IMR-90 (cell line): ENCODE data around the gene MEX3A. TPM values are rescaled to one million over a fixed set of nuclear protein-coding genes. Genes with fewer than 3 reads are reported as not detected.

Experiments
- ATAC-seq: fragments of 200-7000 bp; cut with Tn5 transposase; 2 replicates; pipeline ENCODE4 v1.9.1; 2020; ENCODE audit warnings: low read depth, mild to moderate bottlenecking, moderate library complexity
- BruUV-seq: library from RNA; stranded (reverse); fragments of 400-500 nt; replicated peaks from 2 replicates; lab custom pipeline; 2021; lab: Mats Ljungman, UMichigan
- CTCF ChIA-PET: fragments of 300-600 bp; formaldehyde crosslinking; extraction: SDS; loops from one replicate; lab custom pipeline; 2021; ENCODE audit warnings: antibody characterized with exemption; lab: Yijun Ruan, JAX
- POLR2A ChIA-PET: fragments of 300-600 bp; sonication (Branson Sonifier 250); formaldehyde crosslinking; loops from one replicate; lab custom pipeline; 2022; ENCODE audit warnings: antibody characterized with exemption; ENCODE audit not compliant: unreplicated experiment; lab: Charles Lee
- DNase-seq: peaks from one replicate; pipeline ENCODE4 v3.0.0; 2013
- H2AFZ ChIP-seq: replicated peaks from 2 replicates; pipeline ENCODE3; 2013; ENCODE audit warnings: low read length, mild to moderate bottlenecking; ENCODE audit not compliant: poor library complexity
- H2AK5ac ChIP-seq: 2 replicates; pipeline ENCODE4 v1.6.1; 2013; ENCODE audit warnings: low read depth, low read length, inconsistent platforms
- H2AK9ac ChIP-seq: replicated peaks from 2 replicates; pipeline ENCODE3; 2013; ENCODE audit warnings: mild to moderate bottlenecking, low read depth, low read length, moderate library complexity; ENCODE audit not compliant: poor library complexity
- H2BK120ac ChIP-seq: 2 replicates; pipeline ENCODE4 v1.6.1; 2013; ENCODE audit warnings: low read depth, low read length, inconsistent platforms
- H2BK15ac ChIP-seq: 3 replicates; pipeline ENCODE4 v1.6.1; 2013; ENCODE audit warnings: low read depth, low read length, inconsistent platforms
- H2BK20ac ChIP-seq: 2 replicates; pipeline ENCODE4 v1.6.1; 2013; ENCODE audit warnings: low read depth, mild to moderate bottlenecking, inconsistent platforms, low read length, moderate library complexity
- H2BK5ac ChIP-seq: 2 replicates; pipeline ENCODE4 v1.6.1; 2013; ENCODE audit warnings: mild to moderate bottlenecking, low read depth, low read length, inconsistent platforms; ENCODE audit not compliant: poor library complexity, severe bottlenecking
- H3K14ac ChIP-seq: replicated peaks from 2 replicates; pipeline ENCODE4 v1.6.1; 2013; ENCODE audit warnings: low read depth, low read length, inconsistent platforms
- H3K18ac ChIP-seq: 2 replicates; pipeline ENCODE4 v1.6.1; 2013; ENCODE audit warnings: low read depth, low read length, control low read depth
- H3K23ac ChIP-seq: 2 replicates; pipeline ENCODE4 v1.6.1; 2013; ENCODE audit warnings: low read depth, low read length, inconsistent platforms
- H3K27ac ChIP-seq: 2 replicates; pipeline ENCODE4 v1.5.1; 2013; ENCODE audit warnings: mild to moderate bottlenecking, control low read depth, low read length; ENCODE audit not compliant: insufficient read depth
- H3K27me3 ChIP-seq: 2 replicates; pipeline ENCODE4 v1.6.1; 2013; ENCODE audit warnings: low read length; ENCODE audit not compliant: control insufficient read depth, insufficient read depth
- H3K36me3 ChIP-seq: 2 replicates; pipeline ENCODE4 v1.6.1; 2013; ENCODE audit warnings: low read length, mixed read lengths; ENCODE audit not compliant: control insufficient read depth, insufficient read depth
- H3K4ac ChIP-seq: 2 replicates; pipeline ENCODE4 v1.6.1; 2013; ENCODE audit warnings: low read depth, low read length, inconsistent platforms
- H3K4me1 ChIP-seq: 2 replicates; pipeline ENCODE4 v1.6.1; 2013; ENCODE audit warnings: low read length, mixed read lengths; ENCODE audit not compliant: control insufficient read depth, insufficient read depth
- H3K4me2 ChIP-seq: 2 replicates; pipeline ENCODE4 v1.6.1; 2013; ENCODE audit warnings: low read depth, mild to moderate bottlenecking, control low read depth, low read length, moderate library complexity
- H3K4me3 ChIP-seq: 2 replicates; pipeline ENCODE4 v1.5.1; 2013; ENCODE audit warnings: low read depth, mild to moderate bottlenecking, control low read depth, low read length, moderate library complexity; ENCODE audit not compliant: insufficient read depth
- H3K56ac ChIP-seq: 2 replicates; pipeline ENCODE4 v1.6.1; 2013; ENCODE audit warnings: low read length, inconsistent platforms; ENCODE audit not compliant: insufficient read depth; ENCODE audit errors: extremely low read depth
- H3K79me1 ChIP-seq, 2 experiments: 2 replicates each; pipeline ENCODE4 v1.6.1; 2013; ENCODE audit warnings: low read length in 2 of 2, inconsistent platforms in 1 of 2, low read depth in 1 of 2
- H3K9ac ChIP-seq: 2 replicates; pipeline ENCODE4 v1.6.1; 2013; ENCODE audit warnings: low read depth, low read length, control low read depth
- H3K9me1 ChIP-seq: 2 replicates; pipeline ENCODE4 v1.6.1; 2013; ENCODE audit warnings: low read length, inconsistent platforms; ENCODE audit not compliant: insufficient read depth
- H3K9me3 ChIP-seq: 2 replicates; pipeline ENCODE4 v1.6.1; 2013; ENCODE audit warnings: low read length; ENCODE audit not compliant: control insufficient read depth, insufficient read depth
- H4K20me1 ChIP-seq: 2 replicates; pipeline ENCODE4 v1.6.1; 2013; ENCODE audit warnings: low read length, inconsistent platforms; ENCODE audit not compliant: insufficient read depth
- H4K5ac ChIP-seq: 2 replicates; pipeline ENCODE4 v1.6.1; 2013; ENCODE audit warnings: mild to moderate bottlenecking, low read depth, low read length, control low read depth
- H4K8ac ChIP-seq, 2 experiments: 2 replicates each; pipeline ENCODE4 v1.6.1; 2013; ENCODE audit warnings: low read depth in 2 of 2, low read length in 2 of 2, control low read depth in 1 of 2, inconsistent platforms in 1 of 2
- H4K91ac ChIP-seq: 2 replicates; pipeline ENCODE4 v1.6.1; 2013; ENCODE audit warnings: low read depth, low read length, inconsistent platforms; ENCODE audit not compliant: insufficient read depth
- CTCF ChIP-seq: conservative IDR thresholded peaks from 2 replicates; pipeline ENCODE4 v1.5.1; 2012; ENCODE audit warnings: mild to moderate bottlenecking, low read depth, low read length, improper control_type of control experiment
- ELK1 ChIP-seq: fragments of 150-350 bp; IDR thresholded peaks from 2 replicates; pipeline ENCODE4 v1.6.1; 2016; ENCODE audit warnings: low read depth, mild to moderate bottlenecking, low read length, moderate library complexity, borderline replicate concordance
- FOS ChIP-seq: fragments of 150-350 bp; IDR thresholded peaks from 2 replicates; pipeline ENCODE4 v1.6.1; 2016; ENCODE audit warnings: low read depth, low read length
- MAZ ChIP-seq: IDR thresholded peaks from 2 replicates; pipeline ENCODE4 v1.6.1; 2012; ENCODE audit warnings: low read depth, mild to moderate bottlenecking, low read length, improper control_type of control experiment, moderate library complexity, borderline replicate concordance
- MXI1 ChIP-seq: IDR thresholded peaks from 2 replicates; pipeline ENCODE4 v1.6.1; 2012; ENCODE audit warnings: low read depth, mild to moderate bottlenecking, low read length, moderate library complexity, borderline replicate concordance
- POLR2A ChIP-seq: IDR thresholded peaks from 2 replicates; pipeline ENCODE4 v1.6.1; 2012; ENCODE audit warnings: mild to moderate bottlenecking, low read depth, low read length
- RAD21 ChIP-seq: IDR thresholded peaks from 2 replicates; pipeline ENCODE4 v1.6.1; 2012; ENCODE audit warnings: low read length, improper control_type of control experiment
- WGBS, 2 experiments: methylation state at CpG; one replicate each; pipeline versions ENCODE4 v1.1.5 to v1.1.7; 2013; ENCODE audit warnings: missing lambda C conversion rate in 2 of 2; ENCODE audit not compliant: insufficient read length in 1 of 2; ENCODE audit errors: extremely low coverage in 2 of 2; 5-methylcytosine and 5-hydroxymethylcytosine counted together
- dilution Hi-C: fragments of 300-500 bp; cut with HindIII; formaldehyde crosslinking; loops from one replicate; pipeline ENCODE4 v1.14.3; 2018; ENCODE audit warnings: low sequenced_read_pairs; ENCODE audit not compliant: unreplicated experiment
- in situ Hi-C: fragments of 300-500 bp; cut with MboI; formaldehyde crosslinking; loops from 3 replicates; pipeline ENCODE4 v1.14.3; 2019; ENCODE audit warnings: low sequenced_read_pairs, inconsistent platforms, mixed read lengths
- intact Hi-C: fragments of 100-400 bp; cut with micrococcal nuclease; formaldehyde crosslinking; loops from 2 replicates; pipeline ENCODE4 v1.10.0; 2022
- polyA plus RNA-seq, 3 experiments: library from polyadenylated mRNA; depleted of rRNA; stranded (reverse); fragments of >200 nt; gene quantifications; 2 replicates each; pipeline ENCODE4 v1.2.3, GENCODE V29; 2012; ENCODE audit warnings: low replicate concordance in 1 of 3
- total RNA-seq: library from RNA; depleted of rRNA; stranded (reverse); fragments of >200 nt; gene quantifications from 2 replicates; pipeline ENCODE4 v1.2.3, GENCODE V29; 2012

Gene MEX3A
- total and polyA plus RNA-seq, 2 of the 4 experiments (the other 2 are of a cell fraction): 2.3 to 9.0 TPM

- peaks cover 23% of the 10 kb centered on the region for H3K4me1 ChIP-seq
- peaks cover 7% of the 10 kb centered on the region for H4K20me1 ChIP-seq
- H2AK5ac ChIP-seq: no peak overlapping the region
- no peak overlapping the region for H2BK120ac ChIP-seq
- no peak overlapping the region for H4K5ac ChIP-seq
- no peaks in the 10 kb centered on the region for H3K36me3 ChIP-seq
- H4K91ac ChIP-seq: no peak overlapping the region
- ChIA-PET POLR2A (no interaction called here), CTCF (no interaction called here)
- DNase-seq (no peak), ATAC-seq (no peak)
- no peak overlapping the region for H3K56ac ChIP-seq
- dilution Hi-C loops (no loop called here), in situ Hi-C loops (no loop called here), intact Hi-C loops (no loop called here)
- H2BK20ac ChIP-seq: no peak overlapping the region
- no peak overlapping the region for H2AK9ac ChIP-seq
- no peak overlapping the region for H2BK15ac ChIP-seq
- no peak overlapping the region for H3K4me2 ChIP-seq
- no peak overlapping the region for H3K14ac ChIP-seq
- H4K8ac ChIP-seq: no peak overlapping the region
- no peak overlapping the region for H2BK5ac ChIP-seq
- H3K4me3 ChIP-seq: no peak overlapping the region
- H3K4ac ChIP-seq: no peak overlapping the region
- H3K9me3 ChIP-seq: no peaks in the 10 kb centered on the region
- H3K27ac ChIP-seq: no peak overlapping the region
- no TSS peak for BruUV-seq
- H3K18ac ChIP-seq: no peak overlapping the region
- H2AFZ ChIP-seq: no peak overlapping the region
- TF ChIP-seq RAD21 (no peak), ELK1 (no peak), POLR2A (no peak), MAZ (no peak), FOS (no peak), MXI1 (no peak), CTCF (no peak)
- peaks cover 9% of the 10 kb centered on the region for H3K9me1 ChIP-seq
- no peak overlapping the region for H3K9ac ChIP-seq
- H3K79me1 ChIP-seq: peaks cover 10 to 54% of the 10 kb centered on the region in 2 experiments
- no CpG with 5 or more reads among the region's 2 CpGs for WGBS, 2 experiments
- H3K27me3 ChIP-seq: no peaks in the 10 kb centered on the region
- no peak overlapping the region for H3K23ac ChIP-seq
Measured at GRCh38 chr1:156110252-156110651, 28.0 kb upstream of the MEX3A start.
